ENCODE results near the gene CHRNB1.
A peak's percentile ranks its signal among the peaks of the same experiment; 100 is the strongest.

The CHRNB1 gene, protein sequence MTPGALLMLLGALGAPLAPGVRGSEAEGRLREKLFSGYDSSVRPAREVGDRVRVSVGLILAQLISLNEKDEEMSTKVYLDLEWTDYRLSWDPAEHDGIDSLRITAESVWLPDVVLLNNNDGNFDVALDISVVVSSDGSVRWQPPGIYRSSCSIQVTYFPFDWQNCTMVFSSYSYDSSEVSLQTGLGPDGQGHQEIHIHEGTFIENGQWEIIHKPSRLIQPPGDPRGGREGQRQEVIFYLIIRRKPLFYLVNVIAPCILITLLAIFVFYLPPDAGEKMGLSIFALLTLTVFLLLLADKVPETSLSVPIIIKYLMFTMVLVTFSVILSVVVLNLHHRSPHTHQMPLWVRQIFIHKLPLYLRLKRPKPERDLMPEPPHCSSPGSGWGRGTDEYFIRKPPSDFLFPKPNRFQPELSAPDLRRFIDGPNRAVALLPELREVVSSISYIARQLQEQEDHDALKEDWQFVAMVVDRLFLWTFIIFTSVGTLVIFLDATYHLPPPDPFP

DNA sequence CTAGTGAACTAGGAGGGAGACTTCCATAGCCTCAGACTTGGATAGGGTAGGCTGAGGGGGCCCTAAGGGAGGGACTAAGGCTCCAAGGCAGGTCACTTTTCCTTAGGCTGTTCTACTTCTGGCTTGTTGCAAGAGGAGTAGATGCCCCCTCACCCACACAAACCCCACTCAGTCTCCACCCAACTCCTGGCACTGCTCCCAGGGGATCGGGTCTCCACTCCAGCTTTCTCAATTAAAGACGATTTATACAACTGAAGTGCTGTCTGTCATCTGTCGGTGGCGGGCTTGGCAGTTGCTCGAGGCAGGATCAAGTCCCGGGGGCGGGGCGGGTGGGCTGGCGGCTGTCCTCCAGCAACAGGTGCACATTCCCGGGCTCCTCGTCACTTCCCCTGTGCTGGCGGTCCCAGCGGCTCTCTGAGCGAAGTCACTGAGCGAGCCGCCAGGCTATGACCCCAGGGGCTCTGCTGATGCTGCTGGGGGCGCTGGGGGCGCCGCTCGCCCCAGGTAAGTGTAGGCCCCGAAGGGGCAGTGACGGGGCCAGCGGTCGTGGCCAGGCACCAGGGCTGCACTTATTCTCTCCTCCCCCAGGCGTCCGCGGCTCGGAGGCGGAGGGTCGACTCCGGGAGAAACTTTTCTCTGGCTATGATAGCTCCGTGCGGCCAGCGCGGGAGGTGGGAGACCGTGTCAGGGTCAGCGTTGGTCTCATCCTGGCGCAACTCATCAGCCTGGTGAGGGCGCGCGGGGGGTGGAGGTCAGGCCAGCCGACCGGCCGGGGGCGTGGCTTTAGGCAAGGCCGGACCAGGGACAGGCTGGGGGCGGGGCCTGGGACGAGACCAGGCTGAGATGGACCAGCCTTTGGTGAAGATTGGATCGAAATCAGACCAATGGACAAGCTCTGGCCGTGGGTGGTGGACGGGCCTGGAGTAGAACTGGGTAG is at the start of gene CHRNB1:
Gene CHRNB1 (plus strand): TSS at position 380 of the 937 bp plus-strand sequence. CDS start 67 bp downstream, at position 447.
- no peak for DNase-seq (ENCODE audit: low read depth)

DNA sequence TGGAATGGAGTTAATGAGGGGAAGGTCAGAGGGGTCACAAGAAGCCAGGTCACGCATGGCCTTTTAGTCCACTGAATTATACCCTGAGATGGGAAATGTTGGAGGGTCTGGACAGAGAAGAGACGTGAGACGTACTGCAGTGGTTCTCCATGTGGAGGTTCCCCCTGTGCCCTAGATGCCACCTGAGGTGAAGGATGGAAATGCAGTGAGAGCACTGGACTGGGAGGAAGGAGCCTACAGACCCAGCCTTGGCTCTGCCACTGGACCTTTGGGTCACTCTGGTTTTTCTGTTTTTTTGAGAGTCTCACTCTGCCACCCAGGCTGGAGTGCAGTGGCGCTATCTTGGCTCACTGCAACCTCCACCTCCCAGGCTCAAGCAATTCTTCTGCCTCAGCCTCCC is 48.7 kb upstream of the CHRNB1 start:
- DNase-seq (ENCODE audit: low read depth) = no peak

DNA sequence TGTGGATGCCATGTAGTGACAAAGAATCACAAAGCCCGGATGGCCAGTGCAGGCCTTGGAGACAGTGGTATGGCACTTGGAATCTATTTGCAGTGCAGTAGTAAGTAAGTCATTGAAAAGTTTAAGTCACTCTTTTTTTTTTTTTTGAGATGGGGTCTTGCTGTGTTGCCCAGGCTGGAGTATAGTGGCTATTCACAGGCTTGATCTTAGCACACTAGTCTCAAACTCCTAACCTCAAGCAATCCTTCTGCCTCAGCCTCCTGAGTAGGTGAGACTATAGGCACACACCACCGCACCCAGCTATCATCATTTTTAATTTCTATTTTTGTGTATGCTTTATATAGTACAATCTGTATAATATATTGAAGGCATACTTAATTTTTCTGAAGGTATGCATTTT is 46.2 kb upstream of the CHRNB1 start:
- no peak for DNase-seq (ENCODE audit: low read depth)

DNA sequence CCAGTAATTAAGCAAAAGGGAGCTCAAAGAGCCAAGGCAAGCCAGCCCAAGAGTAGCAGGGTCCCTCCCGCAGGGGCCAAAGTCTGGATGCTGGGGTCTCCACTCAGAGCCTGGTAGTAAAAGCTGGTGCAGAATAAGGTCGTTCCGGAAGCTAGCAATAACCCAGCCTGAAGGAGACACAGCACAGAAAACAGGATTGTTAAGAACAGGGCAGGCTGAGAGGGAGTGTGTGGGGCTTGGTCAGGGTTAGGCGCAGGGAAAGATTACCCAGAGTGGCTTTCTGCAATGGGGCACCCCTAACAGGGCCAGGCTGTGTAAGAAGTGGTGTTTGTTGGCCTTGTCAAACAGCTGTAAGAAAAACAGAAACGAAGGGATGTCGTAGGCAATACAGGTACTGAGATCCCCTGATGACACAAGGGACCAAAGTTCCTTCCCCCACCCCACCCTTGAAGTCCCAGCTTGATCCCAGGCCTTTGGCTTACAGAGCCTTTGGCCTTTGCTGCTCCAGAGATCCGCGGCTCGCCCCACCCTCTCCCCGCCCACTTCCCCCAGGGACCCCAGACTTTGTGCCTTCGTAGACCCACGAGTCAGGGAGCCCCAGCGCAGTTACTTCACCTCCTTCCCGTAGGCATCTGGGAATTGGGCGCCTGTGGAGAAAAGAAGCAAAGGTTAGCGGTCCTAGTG is 41.7 kb upstream of the CHRNB1 start:
- DNase-seq (ENCODE audit: low read depth) = peak; percentile 9

DNA sequence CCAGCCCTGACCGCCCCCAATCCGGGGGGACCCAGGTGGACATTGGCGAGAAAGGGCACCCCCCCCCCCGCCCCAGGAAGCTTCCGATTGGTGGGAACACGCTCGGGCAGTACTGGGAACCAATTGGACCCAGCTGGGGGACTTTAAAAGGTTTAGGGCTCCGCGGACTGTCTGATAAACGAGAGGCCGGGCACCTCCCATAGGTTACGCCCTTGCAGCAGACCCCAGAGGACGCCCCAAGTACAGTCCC is 41.2 kb upstream of the CHRNB1 start:
- DNase-seq (ENCODE audit: low read depth) = no peak

DNA sequence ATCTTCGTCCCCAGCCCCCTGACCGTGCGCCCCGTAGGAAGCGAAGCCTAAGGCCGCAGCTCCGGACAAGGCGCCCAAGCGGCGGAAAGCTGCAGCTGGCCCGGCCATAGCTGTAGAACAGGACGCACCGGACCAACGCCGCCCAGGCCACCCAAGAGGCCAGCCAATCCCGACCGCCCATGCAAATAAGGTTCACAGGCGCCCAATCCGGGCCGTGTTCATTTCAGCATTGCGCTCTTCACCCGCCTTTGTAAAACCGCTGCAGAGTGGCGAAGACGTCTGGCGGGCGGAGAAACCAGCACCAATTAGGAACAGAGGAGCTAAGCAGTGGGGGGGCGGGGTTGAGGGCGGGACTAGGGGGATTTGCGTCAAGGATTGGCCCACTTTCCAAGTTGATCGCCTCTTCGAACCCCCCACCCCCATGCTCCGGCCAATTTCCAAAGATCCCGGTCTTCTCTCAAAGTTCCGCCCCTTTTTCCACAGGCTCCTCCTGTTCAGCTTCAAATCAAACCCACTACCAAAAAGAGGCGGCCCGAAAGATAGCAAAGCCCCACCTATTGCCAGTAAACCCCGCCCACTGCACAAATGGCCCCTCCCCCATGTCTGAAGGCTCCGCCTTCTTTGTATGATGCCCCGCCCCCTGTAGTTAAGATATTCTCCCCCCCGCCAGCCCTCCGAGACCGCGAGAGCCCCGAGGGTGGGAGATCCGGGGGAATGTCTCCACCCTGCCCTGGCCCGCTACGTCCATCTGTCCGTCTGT is 40.7 kb upstream of the CHRNB1 start, which contains the start of gene TMEM256:
Gene TMEM256 (minus strand): TSS at position 121 of the 760 bp plus-strand sequence. CDS start 13 bp downstream, at position 108.
- DNase-seq (ENCODE audit: low read depth) = peak; percentile 89

DNA sequence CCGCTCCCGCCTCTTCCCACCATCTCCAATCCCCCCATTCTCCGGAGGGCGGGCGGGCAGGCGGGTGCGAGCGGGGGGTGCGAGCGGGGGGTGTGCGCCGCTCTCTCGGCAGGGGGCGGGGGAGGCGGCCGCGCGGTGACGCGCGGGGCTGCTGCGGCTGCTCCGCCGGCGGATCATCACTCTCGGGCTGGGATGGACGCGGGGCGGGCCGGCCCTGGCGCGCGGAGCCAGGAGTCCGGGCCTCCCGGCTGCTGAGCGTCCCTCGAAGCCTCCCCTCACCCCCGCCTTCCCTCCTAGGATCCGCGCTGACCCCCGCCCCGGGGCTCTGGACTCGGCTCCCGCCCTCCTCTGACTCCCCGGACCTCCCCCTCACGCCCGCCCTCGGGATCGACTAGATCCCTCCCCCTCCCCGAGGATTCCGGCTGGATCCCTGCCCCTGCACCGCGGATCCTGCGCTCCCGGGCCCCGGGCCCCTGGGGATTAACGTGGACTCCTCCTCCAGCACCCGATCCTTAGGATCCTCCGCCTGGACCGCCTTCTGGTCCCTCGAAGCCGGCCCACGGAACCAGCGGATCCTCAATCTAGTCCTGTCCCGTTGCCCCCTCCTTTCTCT is 40.0 kb upstream of the CHRNB1 start:
- DNase-seq (ENCODE audit: low read depth) = peak; percentile 61

DNA sequence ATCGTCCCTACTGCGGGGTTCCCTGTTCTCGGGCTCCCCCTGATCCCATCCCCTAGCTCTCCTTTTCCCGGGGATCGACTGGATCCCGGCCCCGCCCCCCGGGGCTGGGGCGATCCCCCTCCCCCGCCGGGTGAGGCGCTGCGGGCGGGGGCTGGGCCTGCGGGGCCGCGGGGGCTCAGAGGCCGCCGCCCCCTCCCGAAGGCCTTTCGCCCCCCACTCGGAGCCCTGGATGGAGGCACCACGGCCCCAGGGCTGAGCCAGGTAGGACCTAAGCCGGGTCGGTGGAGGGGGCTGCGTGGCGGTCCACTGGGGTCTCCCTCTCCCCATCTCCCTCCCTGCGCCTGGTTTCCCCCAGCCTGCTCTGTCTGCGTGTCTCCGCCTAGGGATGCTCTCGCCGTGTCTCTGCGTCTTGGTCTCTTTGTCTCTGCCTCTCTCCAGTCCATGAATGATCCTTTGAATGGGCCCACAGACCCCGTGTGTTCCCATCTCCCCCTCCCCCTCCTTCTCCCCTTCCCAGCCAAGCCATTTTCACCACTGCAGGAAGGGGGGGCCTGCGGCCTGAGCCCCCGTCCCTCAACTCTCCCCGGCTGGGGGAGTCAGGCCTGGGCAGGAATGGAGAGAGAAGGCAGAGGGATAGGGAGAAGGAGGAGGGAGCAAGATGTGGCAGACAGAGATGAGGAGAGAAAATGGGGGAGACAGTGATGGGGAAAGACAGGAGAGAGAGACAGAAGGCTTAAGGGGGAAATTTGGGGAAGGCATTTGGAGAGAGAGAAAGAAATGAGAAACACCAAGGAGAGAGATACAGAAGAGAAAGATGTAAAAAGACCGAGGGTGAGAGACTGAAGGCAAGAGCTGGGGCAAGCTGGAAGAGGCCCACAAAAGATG is 39.3 kb upstream of the CHRNB1 start:
- no peak for DNase-seq (ENCODE audit: low read depth)

DNA sequence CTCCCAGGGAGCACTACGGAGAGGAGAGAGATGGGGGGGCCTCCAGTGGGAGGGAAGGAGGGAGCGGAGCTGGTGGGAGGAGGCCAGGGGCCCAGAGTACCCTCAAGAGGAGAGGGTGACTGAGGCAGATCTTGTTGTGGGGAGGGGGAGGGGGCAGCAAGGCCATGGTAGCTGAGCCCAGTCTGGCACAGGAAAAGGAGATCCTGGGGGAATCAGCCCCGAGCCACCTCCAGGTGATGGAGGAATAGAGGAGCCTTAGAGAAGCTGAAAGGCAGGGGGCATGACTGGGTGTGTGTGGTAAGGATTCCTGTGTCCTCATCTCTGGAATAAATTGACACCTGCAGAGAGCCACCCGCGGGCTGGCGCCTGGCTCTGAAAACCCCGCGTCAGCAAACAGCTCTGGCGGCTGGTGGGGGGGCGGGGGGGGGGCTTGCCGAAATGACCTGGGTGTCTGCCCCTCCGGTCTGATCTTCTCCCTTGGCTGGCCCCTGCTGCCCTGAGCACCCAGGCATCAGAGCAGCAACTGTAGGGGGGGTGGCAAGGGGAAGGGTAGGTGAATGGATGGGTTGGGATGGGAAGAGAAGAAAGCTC is 38.5 kb upstream of the CHRNB1 start:
- DNase-seq (ENCODE audit: low read depth) = no peak

DNA sequence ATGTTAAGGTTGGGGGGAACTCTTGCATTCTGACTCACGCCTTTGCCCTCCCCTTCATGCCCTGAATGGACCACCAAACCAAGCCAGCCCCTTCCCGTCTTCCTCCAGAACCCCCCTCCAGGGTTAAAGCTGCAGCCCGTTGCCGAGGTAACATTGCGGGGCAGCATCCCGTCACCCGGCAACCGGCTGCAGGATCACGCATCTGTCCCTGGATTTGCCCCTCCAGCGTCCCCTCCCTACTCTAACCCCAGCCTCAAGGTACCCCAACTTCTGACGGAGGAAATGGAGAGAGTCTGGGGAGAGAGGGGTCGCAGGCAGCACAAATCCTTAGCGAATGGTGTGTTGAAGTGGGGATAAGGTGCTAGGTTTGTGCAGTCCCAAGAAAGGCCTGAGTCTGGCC is 37.8 kb upstream of the CHRNB1 start:
- no peak for DNase-seq (ENCODE audit: low read depth)

DNA sequence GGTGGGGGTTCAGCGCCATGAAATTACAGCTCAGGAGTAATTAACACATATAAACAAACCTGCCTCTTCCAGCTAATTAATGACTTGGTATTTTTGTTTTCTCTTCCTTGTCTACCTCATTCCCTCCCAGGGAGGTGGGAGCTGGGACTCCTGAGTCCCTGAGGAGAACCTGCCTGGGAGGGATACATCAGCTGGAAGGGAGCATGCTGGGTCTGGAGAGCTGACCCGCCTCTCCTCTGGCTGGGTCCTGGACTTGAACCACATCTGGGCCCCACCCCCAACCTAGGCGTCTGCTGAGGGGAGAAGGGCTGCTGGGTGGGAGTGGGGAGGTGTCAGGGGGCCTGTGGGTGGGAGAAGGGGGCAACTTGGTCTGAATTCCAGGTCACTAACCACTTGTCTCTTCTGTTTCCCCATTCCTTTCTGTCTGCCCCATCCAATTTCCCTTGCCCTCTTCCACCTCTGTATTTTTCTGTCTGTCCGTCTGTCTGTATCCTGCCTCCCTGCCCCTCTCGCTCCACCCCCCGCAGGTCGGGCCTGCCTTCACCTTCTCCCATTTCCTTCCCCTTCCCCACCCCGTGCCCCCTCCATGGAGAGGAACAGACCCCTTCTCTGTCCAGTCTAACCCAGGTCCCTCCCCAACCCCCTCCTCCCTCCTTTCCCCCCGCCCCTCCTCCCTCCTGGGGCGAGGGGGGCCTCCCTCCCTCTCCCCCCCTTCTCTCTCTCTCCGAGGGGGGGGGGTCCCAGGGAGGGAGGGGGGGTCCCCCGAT is 37.2 kb upstream of the CHRNB1 start, which contains the start of gene NLGN2:
Gene NLGN2 (plus strand): TSS at position 361 of the 767 bp plus-strand sequence. CDS start 411 bp downstream, outside the sequence.
- no peak for DNase-seq (ENCODE audit: low read depth)

DNA sequence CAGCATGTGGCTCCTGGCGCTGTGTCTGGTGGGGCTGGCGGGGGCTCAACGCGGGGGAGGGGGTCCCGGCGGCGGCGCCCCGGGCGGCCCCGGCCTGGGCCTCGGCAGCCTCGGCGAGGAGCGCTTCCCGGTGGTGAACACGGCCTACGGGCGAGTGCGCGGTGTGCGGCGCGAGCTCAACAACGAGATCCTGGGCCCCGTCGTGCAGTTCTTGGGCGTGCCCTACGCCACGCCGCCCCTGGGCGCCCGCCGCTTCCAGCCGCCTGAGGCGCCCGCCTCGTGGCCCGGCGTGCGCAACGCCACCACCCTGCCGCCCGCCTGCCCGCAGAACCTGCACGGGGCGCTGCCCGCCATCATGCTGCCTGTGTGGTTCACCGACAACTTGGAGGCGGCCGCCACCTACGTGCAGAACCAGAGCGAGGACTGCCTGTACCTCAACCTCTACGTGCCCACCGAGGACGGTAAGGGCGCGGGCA is 36.6 kb upstream of the CHRNB1 start:
- DNase-seq (ENCODE audit: low read depth) = no peak

DNA sequence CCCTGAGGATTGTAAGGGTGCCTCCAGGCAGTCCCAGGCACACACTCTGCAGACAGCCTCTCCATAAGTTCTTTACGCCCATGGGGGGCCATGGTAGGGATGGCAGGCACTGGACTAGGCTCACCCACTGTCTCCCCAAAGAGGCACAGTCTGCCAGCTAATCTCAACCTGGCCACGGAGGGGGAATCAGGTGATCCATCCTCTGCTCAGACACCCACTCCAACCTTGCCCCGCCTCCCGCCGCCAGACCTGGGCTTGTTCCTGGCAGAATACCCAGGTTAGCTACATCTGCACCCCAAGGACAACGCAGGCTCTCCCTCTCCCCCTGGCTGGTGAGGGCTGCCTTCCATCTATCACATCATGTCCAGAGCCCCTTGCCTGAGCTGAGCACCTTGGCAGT is 36.0 kb upstream of the CHRNB1 start:
- DNase-seq (ENCODE audit: low read depth) = no peak

DNA sequence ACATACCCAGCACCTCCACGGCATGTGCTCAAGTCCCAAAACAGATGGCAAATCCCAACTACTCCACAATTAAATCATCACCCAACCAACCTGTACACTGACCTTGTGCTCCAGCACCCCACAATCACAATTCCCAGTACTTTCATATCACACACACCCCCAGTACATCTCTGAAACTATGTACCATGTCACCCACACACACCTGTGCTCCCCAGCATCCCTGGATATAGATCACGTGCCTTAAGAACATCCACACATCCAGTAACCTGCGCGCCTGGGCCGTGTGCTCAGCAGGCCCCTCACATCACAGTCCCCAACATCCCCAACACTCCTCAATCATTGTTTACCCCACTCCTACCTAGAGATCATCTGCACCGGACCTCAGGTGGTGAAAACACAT is 35.1 kb upstream of the CHRNB1 start:
- no peak for DNase-seq (ENCODE audit: low read depth)

DNA sequence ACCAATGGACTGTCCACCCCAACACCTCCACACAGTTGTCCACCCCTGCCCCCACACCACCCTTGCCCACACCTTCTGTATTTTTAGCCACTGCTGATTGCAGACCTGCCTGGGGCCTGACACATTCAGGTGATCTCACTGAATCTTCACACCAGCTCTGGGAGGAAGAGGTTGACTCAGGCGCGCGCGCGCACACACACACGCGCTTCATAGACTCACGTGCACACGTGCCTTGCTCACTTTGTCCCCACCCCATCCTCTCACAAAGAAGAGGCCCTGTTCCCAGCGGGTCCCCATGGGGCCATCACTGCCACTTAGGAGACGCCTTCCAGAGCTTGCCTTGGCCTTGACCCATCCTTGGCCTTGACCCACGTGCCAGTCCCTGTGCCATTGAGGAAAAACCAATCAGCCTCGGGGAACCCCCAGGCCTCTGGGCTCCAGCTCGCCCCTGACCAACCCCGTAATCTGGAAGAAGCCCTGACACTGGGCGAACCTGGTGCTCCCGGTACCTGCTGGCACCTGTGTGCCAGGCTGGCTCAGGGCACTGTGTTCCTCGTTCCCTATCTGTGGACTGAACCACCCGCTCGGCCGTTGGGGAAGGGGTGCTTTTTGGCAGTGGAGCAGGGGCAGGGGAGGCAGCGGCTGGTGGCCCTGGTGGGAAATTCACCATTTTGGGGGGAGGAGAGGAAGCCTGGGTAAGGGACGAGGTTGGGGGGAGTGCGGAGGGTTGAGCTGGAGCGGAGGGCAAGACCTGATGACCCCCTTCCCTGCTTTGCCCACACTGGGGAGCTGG is 34.0 kb upstream of the CHRNB1 start:
- no peak for DNase-seq (ENCODE audit: low read depth)

DNA sequence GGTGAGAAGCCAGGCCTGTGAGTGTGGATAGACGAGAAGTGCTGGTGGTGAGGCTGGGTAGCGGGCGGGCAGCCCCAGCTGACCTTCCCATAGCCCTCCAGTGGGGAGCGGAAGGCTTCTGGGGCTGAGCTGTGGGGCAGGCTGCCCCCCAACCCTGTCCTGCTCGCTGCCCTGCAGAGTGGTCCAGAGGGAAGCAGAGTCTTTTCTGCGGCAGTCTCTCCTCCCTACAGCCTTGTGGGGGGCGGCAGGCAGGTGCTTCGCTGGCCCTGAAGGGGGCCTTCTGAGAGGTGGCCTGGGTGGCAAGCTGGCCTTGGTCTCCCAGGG is 33.5 kb upstream of the CHRNB1 start:
- DNase-seq (ENCODE audit: low read depth) = no peak

DNA sequence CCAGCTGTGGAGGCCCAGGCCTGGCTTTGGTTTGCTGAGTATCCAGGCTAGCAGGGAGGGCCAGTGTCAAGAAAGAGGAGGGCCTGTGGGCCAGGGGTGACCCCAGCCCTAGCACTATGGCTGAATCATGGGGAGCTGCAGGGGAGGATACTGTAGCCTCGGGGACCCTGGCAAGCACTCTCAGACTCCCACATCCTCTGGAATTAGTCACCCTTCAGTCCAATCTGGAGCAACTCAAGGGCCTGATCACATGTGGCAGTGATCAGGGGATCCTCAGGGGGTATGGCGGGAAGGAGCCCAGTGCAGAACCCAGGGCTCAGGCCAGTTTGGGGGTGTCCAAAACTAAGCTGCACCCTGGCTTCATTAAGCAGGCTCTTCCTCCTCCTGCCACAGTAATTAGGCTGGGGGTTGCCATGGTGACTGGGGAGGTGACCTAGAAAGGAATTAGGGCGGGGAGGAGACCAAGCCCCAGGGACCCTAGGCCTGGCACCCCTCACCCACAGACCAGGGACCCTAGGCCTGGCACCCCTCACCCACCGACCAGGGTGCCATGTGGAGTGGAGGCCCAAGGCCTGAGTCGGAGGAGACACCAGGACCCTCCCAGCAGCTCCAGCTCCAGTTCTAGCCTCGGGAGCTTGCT is 31.4 kb upstream of the CHRNB1 start:
- DNase-seq (ENCODE audit: low read depth) = no peak

DNA sequence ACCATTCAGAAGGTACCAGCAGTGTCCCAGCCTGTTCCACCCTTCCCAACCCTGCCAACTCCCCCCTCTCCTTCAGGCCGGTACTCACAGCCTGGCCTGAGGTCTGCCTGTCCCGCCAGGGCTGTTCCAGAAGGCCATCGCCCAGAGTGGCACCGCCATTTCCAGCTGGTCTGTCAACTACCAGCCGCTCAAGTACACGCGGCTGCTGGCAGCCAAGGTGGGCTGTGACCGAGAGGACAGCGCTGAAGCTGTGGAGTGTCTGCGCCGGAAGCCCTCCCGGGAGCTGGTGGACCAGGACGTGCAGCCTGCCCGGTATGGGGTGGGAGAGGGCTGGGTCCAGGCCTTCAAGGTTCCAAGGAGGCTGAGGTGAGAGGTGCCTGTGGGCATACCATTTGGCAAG is 30.0 kb upstream of the CHRNB1 start:
- DNase-seq (ENCODE audit: low read depth) = no peak
